Endothelial cell of umbilical vein (primary cell): ENCODE data around the gene PLEKHA8. TPM values are rescaled to one million over a fixed set of nuclear protein-coding genes. Genes with fewer than 3 reads are reported as not detected.

Source experiments
- BruUV-seq: library from RNA; stranded (reverse); fragments of 400-500 nt; replicated peaks from 2 replicates; lab custom pipeline; 2021; lab: Mats Ljungman, UMichigan
- CTCF ChIA-PET: fragments of 300-600, 350-600 bp; sonication (Branson Sonifier 250); formaldehyde crosslinking; loops from one replicate; lab custom pipeline; 2021; ENCODE audit warnings: antibody characterized with exemption, inconsistent platforms; lab: Charles Lee
- POLR2A ChIA-PET: fragments of 300-600, 350-600 bp; sonication (Branson Sonifier 250); formaldehyde crosslinking; loops from one replicate; lab custom pipeline; 2021; ENCODE audit warnings: antibody characterized with exemption, inconsistent platforms; lab: Charles Lee
- DNase-seq: peaks from one replicate; pipeline ENCODE4 v3.0.0-alpha.2; 2011; ENCODE audit warnings: low read depth, low spot score
- FAIRE-seq: peaks from 2 replicates; lab custom pipeline; 2011; peaks lifted over from hg19 to GRCh38; lab: Jason Lieb, UNC
- H2AFZ ChIP-seq: 2 replicates; pipeline ENCODE4 v1.6.0; 2012; ENCODE audit warnings: low read depth, low read length, control low read depth, inconsistent platforms
- H3K27ac ChIP-seq: 2 replicates; pipeline ENCODE4 v1.5.1; 2011; ENCODE audit warnings: low read depth, mild to moderate bottlenecking, control low read depth, low read length, moderate library complexity; ENCODE audit not compliant: insufficient read depth
- H3K27me3 ChIP-seq, 2 experiments: 2 replicates each; pipeline versions ENCODE4 v1.6.0 to v1.6.1; 2011; ENCODE audit warnings: low read length in 2 of 2, mixed read lengths in 1 of 2; ENCODE audit not compliant: control insufficient read depth in 2 of 2, insufficient read depth in 2 of 2
- H3K36me3 ChIP-seq, 2 experiments: 2 replicates in 1 of 2; 3 replicates in 1 of 2; pipeline ENCODE4 v1.5.1; 2011; ENCODE audit warnings: low read length in 2 of 2, mild to moderate bottlenecking in 1 of 2, moderate library complexity in 1 of 2; ENCODE audit not compliant: control insufficient read depth in 2 of 2, insufficient read depth in 2 of 2; ENCODE audit errors: extremely low read depth in 1 of 2
- H3K4me1 ChIP-seq: 3 replicates; pipeline ENCODE4 v1.5.1; 2011; ENCODE audit warnings: mild to moderate bottlenecking, low read length; ENCODE audit not compliant: control insufficient read depth, insufficient read depth; ENCODE audit errors: extremely low read depth
- H3K4me2 ChIP-seq: 2 replicates; pipeline ENCODE4 v1.6.1; 2011; ENCODE audit warnings: low read length, control low read depth, mixed read lengths; ENCODE audit not compliant: insufficient read depth
- H3K4me3 ChIP-seq, 3 experiments: fragments of 200-600 bp in 1 of 3; sonication (generic), shearing (Covaris generic) in 1 of 3; replicated peaks in 1 of 3; 2 replicates each; pipeline ENCODE4 v1.5.1; 2011 to 2016; ENCODE audit warnings: control low read depth in 3 of 3, low read length in 3 of 3, mild to moderate bottlenecking in 2 of 3, inconsistent platforms in 1 of 3, low read depth in 1 of 3, moderate library complexity in 1 of 3; ENCODE audit not compliant: insufficient read depth in 1 of 3
- H3K79me2 ChIP-seq: 2 replicates; pipeline ENCODE4 v1.6.0; 2012; ENCODE audit warnings: low read length, inconsistent platforms; ENCODE audit not compliant: control insufficient read depth, insufficient read depth
- H3K9ac ChIP-seq: replicated peaks from 2 replicates; pipeline ENCODE3; 2011; ENCODE audit warnings: low read length, control low read depth; ENCODE audit not compliant: insufficient read depth; ENCODE audit errors: extremely low read depth
- H3K9me1 ChIP-seq: replicated peaks from 3 replicates; pipeline ENCODE4 v1.6.0; 2011; ENCODE audit warnings: mild to moderate bottlenecking, low read length; ENCODE audit not compliant: control insufficient read depth, insufficient read depth; ENCODE audit errors: extremely low read depth
- H3K9me3 ChIP-seq: replicated peaks from 2 replicates; pipeline ENCODE4 v1.5.1; 2012; ENCODE audit warnings: low read length, inconsistent platforms; ENCODE audit not compliant: control insufficient read depth, insufficient read depth
- H4K20me1 ChIP-seq: replicated peaks from 2 replicates; pipeline ENCODE3; 2011; ENCODE audit warnings: mild to moderate bottlenecking, low read length; ENCODE audit not compliant: control insufficient read depth, insufficient read depth; ENCODE audit errors: extremely low read depth
- CTCF ChIP-seq, 2 donors: IDR thresholded peaks; 1 replicate in 1 of 2; 2 replicates in 1 of 2; pipeline ENCODE4 v1.5.1; 2011; ENCODE audit warnings: low read length in 2 of 2, mild to moderate bottlenecking in 2 of 2, moderate library complexity in 2 of 2, control low read depth in 1 of 2, inconsistent platforms in 1 of 2, low read depth in 1 of 2; ENCODE audit not compliant: insufficient read depth in 1 of 2; ENCODE audit errors: extremely low read depth in 1 of 2
- EZH2 ChIP-seq: IDR thresholded peaks from 2 replicates; pipeline ENCODE4 v1.6.1; 2012; ENCODE audit warnings: borderline replicate concordance, low read depth, mild to moderate bottlenecking, moderate library complexity, low read length, inconsistent platforms; ENCODE audit not compliant: severe bottlenecking
- FOS ChIP-seq: IDR thresholded peaks from 2 replicates; pipeline ENCODE4 v1.6.1; 2011; ENCODE audit warnings: mild to moderate bottlenecking, low read length, moderate library complexity, borderline replicate concordance; ENCODE audit not compliant: insufficient read depth
- GATA2 ChIP-seq: IDR thresholded peaks from 2 replicates; pipeline ENCODE4 v1.7.0; 2011; ENCODE audit warnings: low read depth, mild to moderate bottlenecking, moderate library complexity, mixed read lengths, low read length; ENCODE audit not compliant: insufficient read length, insufficient read depth
- JUN ChIP-seq: IDR thresholded peaks from 2 replicates; pipeline ENCODE4 v1.6.1; 2011; ENCODE audit warnings: borderline replicate concordance, low read depth; ENCODE audit not compliant: insufficient read length, insufficient read depth
- MAX ChIP-seq: IDR thresholded peaks from 2 replicates; pipeline ENCODE4 v1.6.1; 2011; ENCODE audit not compliant: insufficient read depth, insufficient read length
- MYC ChIP-seq: IDR thresholded peaks from one replicate; pipeline ENCODE4 v1.6.1; 2011; ENCODE audit warnings: mild to moderate bottlenecking, low read depth, low read length
- POLR2A ChIP-seq: IDR thresholded peaks from 2 replicates; pipeline ENCODE4 v1.6.1; 2012; ENCODE audit warnings: low read depth, mild to moderate bottlenecking, control low read depth, low read length
- POLR2AphosphoS5 ChIP-seq: IDR thresholded peaks from 2 replicates; pipeline ENCODE4 v1.6.1; 2012; ENCODE audit warnings: low read depth, mild to moderate bottlenecking, control low read depth, low read length, moderate library complexity; ENCODE audit not compliant: insufficient read depth
- dilution Hi-C: fragments of 300-500 bp; cut with MboI; formaldehyde crosslinking; loops from one replicate; pipeline ENCODE4 v1.15.0; 2019; ENCODE audit warnings: low sequenced_read_pairs; ENCODE audit not compliant: extremely low pct_ligation_motif_present
- intact Hi-C: fragments of 100-400 bp; cut with micrococcal nuclease; formaldehyde crosslinking; loops from one replicate; pipeline ENCODE4 v1.10.0; 2022
- polyA plus RNA-seq, 4 experiments: library from polyadenylated mRNA; depleted of rRNA in 3 of 4; stranded (reverse) in 3 of 4; unstranded in 1 of 4; fragments of >200 nt; gene quantifications; 2 replicates each; pipeline versions ENCODE4 v1.2.1 to v1.2.3, GENCODE V29; 2011 to 2012; ENCODE audit warnings: missing spikeins in 1 of 4
- total RNA-seq: library from RNA; stranded (reverse); gene quantifications from 2 replicates; pipeline ENCODE4 v1.2.3, GENCODE V29; 2021

The PLEKHA8 gene
- total and polyA plus RNA-seq, 2 donors (not counting 3 experiments of a cell fraction or from before 2014, with no cell fraction given), result 4.5 to 19.8 TPM

- no peaks in the 10 kb centered on the region for H3K36me3 ChIP-seq
- dilution Hi-C loops, result no loop called here
- no peak overlapping the region for H2AFZ ChIP-seq
- no peak for DNase-seq
- no peaks in the 10 kb centered on the region for H4K20me1 ChIP-seq
- FAIRE-seq, result no peak
- no peak overlapping the region for H3K9ac ChIP-seq
- no peak overlapping the region for H3K27ac ChIP-seq
- no peaks in the 10 kb centered on the region for H3K27me3 ChIP-seq
- no peak for TF ChIP-seq MAX
- no peak for TF ChIP-seq GATA2
- TF ChIP-seq POLR2AphosphoS5, result no peak
- no peak for TF ChIP-seq CTCF (IDR thresholded peaks at IDR 0.05; ENCODE audit: extremely low read depth in 1 of 2, insufficient read depth in 1 of 2, low read depth in 1 of 2, low read length in 2 of 2)
- TF ChIP-seq EZH2, result no peak
- no peak for TF ChIP-seq MYC
- no peak for TF ChIP-seq FOS
- no peak for TF ChIP-seq POLR2A
- no peak for TF ChIP-seq JUN
- H3K4me3 ChIP-seq, result no peak overlapping the region
- intact Hi-C loops, result no loop called here
- no peaks in the 10 kb centered on the region for H3K79me2 ChIP-seq
- H3K4me2 ChIP-seq, result no peak overlapping the region
- H3K4me1 ChIP-seq, result no peaks in the 10 kb centered on the region
- ChIA-PET POLR2A (no interaction called here), CTCF (interaction anchor here (1.3 to 2.5 kb wide), 4 partner anchors 14 to 235 kb away, joined by 3 to 12 read pairs (median 5); no protein-coding TSS in a partner anchor)
- no TSS peak for BruUV-seq
- no peaks in the 10 kb centered on the region for H3K9me1 ChIP-seq
- H3K9me3 ChIP-seq, result no peaks in the 10 kb centered on the region
These were observed 149.8 kb downstream of the PLEKHA8 start for GRCh38 chr7:30177965-30178364.
